ENCODE measurements around the gene EZH1.

The EZH1 gene

GRCh38 chr17:42709561-42709960 lies 35.3 kb downstream of the EZH1 start:
- DNase-seq (ENCODE audit: low read depth in 3 of 3), result no peak

- DNase-seq (ENCODE audit: low read depth in 3 of 3), result no peak
Measured at GRCh38 chr17:42708588-42708987, 36.3 kb downstream of the EZH1 start.

GRCh38 chr17:42706732-42707131 lies 38.1 kb downstream of the EZH1 start:
- DNase-seq (ENCODE audit: low read depth in 3 of 3), result peak in 1 of 3 experiments; percentile 46

GRCh38 chr17:42704837-42705494 lies 39.9 kb downstream of the EZH1 start:
- peak in 1 of 3 experiments; percentile 50 for DNase-seq (ENCODE audit: low read depth in 3 of 3)

- no peak for DNase-seq (ENCODE audit: low read depth in 3 of 3)
Measured at GRCh38 chr17:42704490-42704836, 40.4 kb downstream of the EZH1 start.

- no peak for DNase-seq (ENCODE audit: low read depth in 3 of 3)
Measured at GRCh38 chr17:42702446-42702845, 42.4 kb downstream of the EZH1 start.

GRCh38 chr17:42700586-42701289 lies 44.1 kb downstream of the EZH1 start:
- DNase-seq (ENCODE audit: low read depth in 3 of 3), result no peak

GRCh38 chr17:42699415-42699740 lies 45.5 kb downstream of the EZH1 start:
- DNase-seq (ENCODE audit: low read depth in 3 of 3), result no peak

GRCh38 chr17:42698736-42699414 lies 46.0 kb downstream of the EZH1 start:
- no peak for DNase-seq (ENCODE audit: low read depth in 3 of 3)

- DNase-seq (ENCODE audit: low read depth in 3 of 3), result no peak
Measured at GRCh38 chr17:42697108-42697811, 47.6 kb downstream of the EZH1 start.

GRCh38 chr17:42695500-42695899 lies 49.3 kb downstream of the EZH1 start:
- DNase-seq (ENCODE audit: low read depth in 3 of 3), result no peak

GRCh38 chr17:42694524-42694923 lies 50.3 kb downstream of the EZH1 start:
- no peak for DNase-seq (ENCODE audit: low read depth in 3 of 3)

- no peak for DNase-seq (ENCODE audit: low read depth in 3 of 3)
Measured at GRCh38 chr17:42692489-42692888, 52.4 kb downstream of the EZH1 start.

- no peak for DNase-seq (ENCODE audit: low read depth in 3 of 3)
Measured at GRCh38 chr17:42691021-42691545, 53.8 kb downstream of the EZH1 start.

GRCh38 chr17:42690596-42690995 lies 54.2 kb downstream of the EZH1 start:
- no peak for DNase-seq (ENCODE audit: low read depth in 3 of 3)

- no peak for DNase-seq (ENCODE audit: low read depth in 3 of 3)
Measured at GRCh38 chr17:42687707-42688320, 57.0 kb downstream of the EZH1 start.

GRCh38 chr17:42686520-42687128 lies 58.2 kb downstream of the EZH1 start:
- no peak for DNase-seq (ENCODE audit: low read depth in 3 of 3)

GRCh38 chr17:42685831-42686230 lies 59.0 kb downstream of the EZH1 start:
- no peak for DNase-seq (ENCODE audit: low read depth in 3 of 3)

- DNase-seq (ENCODE audit: low read depth in 3 of 3), result no peak
Measured at GRCh38 chr17:42684929-42685556, 59.8 kb downstream of the EZH1 start.

- DNase-seq (ENCODE audit: low read depth in 3 of 3), result no peak
Measured at GRCh38 chr17:42683407-42684034, 61.3 kb downstream of the EZH1 start.
